Heart left ventricle (tissue), 16 donors: ENCODE measurements around the gene WDR37. TPM values are rescaled to one million over a fixed set of nuclear protein-coding genes. Genes with fewer than 3 reads are reported as not detected.

Source experiments
- ATAC-seq, 4 donors: fragments of 200-7000 bp; cut with Tn5 transposase; one replicate each; pipeline ENCODE4 v1.9.1; 2020 to 2022; ENCODE audit warnings: moderate library complexity in 4 of 4, mild to moderate bottlenecking in 3 of 4, moderate number of reproducible peaks in 1 of 4
- DNase-seq, 5 donors: peaks; one replicate each; pipeline ENCODE4 v3.0.0-alpha.2; 2020
- H3K27ac ChIP-seq, 12 donors: fragments of 200-600 bp; sonication (generic) in 4 of 12; one replicate each; pipeline versions ENCODE4 v1.5.0 to v1.8.0; 2016 to 2022; ENCODE audit warnings: mild to moderate bottlenecking in 2 of 12
- H3K27me3 ChIP-seq, 9 donors: fragments of 200-600 bp; sonication (generic) in 2 of 9; one replicate each; pipeline versions ENCODE4 v1.5.1 to v1.8.0; 2016 to 2022; ENCODE audit warnings: mild to moderate bottlenecking in 3 of 9
- H3K36me3 ChIP-seq, 9 donors: fragments of 200-600 bp; sonication (generic) in 2 of 9; one replicate each; pipeline versions ENCODE4 v1.5.0 to v1.8.0; 2018 to 2022; ENCODE audit warnings: mild to moderate bottlenecking in 2 of 9
- H3K4me1 ChIP-seq, 12 donors: fragments of 200-600 bp; sonication (generic) in 4 of 12; one replicate each; pipeline versions ENCODE4 v1.5.0 to v1.8.0; 2016 to 2022; ENCODE audit warnings: mild to moderate bottlenecking in 3 of 12
- H3K4me3 ChIP-seq, 12 donors: fragments of 200-600 bp; sonication (generic) in 4 of 12; one replicate each; pipeline versions ENCODE4 v1.5.0 to v1.8.0; 2017 to 2022; ENCODE audit warnings: mild to moderate bottlenecking in 9 of 12, moderate library complexity in 4 of 12
- H3K9me3 ChIP-seq, 12 donors: fragments of 200-600 bp; sonication (generic) in 4 of 12; one replicate each; pipeline versions ENCODE4 v1.5.0 to v1.8.0; 2016 to 2022; ENCODE audit warnings: mild to moderate bottlenecking in 1 of 12
- CTCF ChIP-seq, 12 donors: fragments of 200-600 bp; sonication (generic) in 4 of 12; IDR thresholded peaks; one replicate each; pipeline versions ENCODE4 v1.5.0 to v1.8.0; 2018 to 2022; ENCODE audit warnings: antibody characterized with exemption in 12 of 12, mild to moderate bottlenecking in 5 of 12
- POLR2A ChIP-seq, 2 donors: fragments of 450-650 bp; IDR thresholded peaks; one replicate each; pipeline ENCODE4 v1.6.1; 2017; ENCODE audit warnings: antibody characterized with exemption in 2 of 2, mild to moderate bottlenecking in 2 of 2, moderate library complexity in 2 of 2
- WGBS, 4 donors: extraction: QIAGEN DNeasy Blood & Tissue Kit in 2 of 4; methylation state at CpG; one replicate each; pipeline versions ENCODE4 v1.1.5 to v1.1.7; 2013 to 2018; 5-methylcytosine and 5-hydroxymethylcytosine counted together
- intact Hi-C, 10 donors: fragments of 100-400 bp; cut with DNase I; formaldehyde crosslinking; loops; one replicate each; pipeline versions ENCODE4 v1.11.1 to v1.14.2; 2022
- polyA plus RNA-seq, 2 donors: library from polyadenylated mRNA; stranded (reverse); fragments of 200-250 nt; gene quantifications; one replicate each; pipeline ENCODE4 v1.2.3, GENCODE V29; 2013
- total RNA-seq, 9 donors: library from RNA; depleted of rRNA in 2 of 9; stranded (reverse); fragments of >200 nt in 2 of 9; fragmentation: NEBNext Ultra II Directional in 3 of 9; extraction: Animal tissue kit (Norgen Biotek cat#: 25700) in 3 of 9; gene quantifications; one replicate each; pipeline versions ENCODE4 v1.1.0 to v1.2.4, GENCODE V29; 2016 to 2023
- donor health status: ischemic (EF 13 %, LVEDD 7.1; RV severe dilation, severe dysfunction).
- donor health status: healthy with polysubstance abuse.
- donor health status: DM: no; HTN: yes; CAD: no.
- donor health status: DM: no; HTN: no; CAD: no.
- donor health status: ischemic (EF 25% LVEDD 6.9; RV normal size, moderate dysfunction).
- donor health status: ischemic (EF 25% LVEDD 5.7; RV mildly dilated, moderate dysfunction).
- donor health status: healthy.
- donor health status: DM: yes; HTN: yes; CAD: no.
- donor health status: ischemic (EF 35%, LVEDD 5.7; RV mildly dilated, moderate dysfunction).
- donor health status: nonischemic (EF 11% LVEDD 7.7; RV severe dilation, severe dysfunction).
- donor health status: DM: yes; HTN: yes; CAD: no.
- donor health status: PGD.
- donor health status: ischemic (EF 29% LVEDD 5.4; RV normal size, mild dysfunction).
- donor health status: nonischemic (EF 23%, LVEDD 6.1; RV moderate dilation, normal function).

Gene WDR37
- total and polyA plus RNA-seq, 11 donors = 8.4 to 43.3 (median 26.3) TPM

GRCh38 chr10:1054684-1055083 lies 1.5 kb upstream of the WDR37 start:
- 44 to 65% (median 58%) methylated on average over 6 of the region's 6 CpGs for WGBS, 4 donors
- DNase-seq (no peak), ATAC-seq (no peak)
- H3K27me3 ChIP-seq = no peaks in the 10 kb centered on the region
- H3K4me1 ChIP-seq = peaks cover 0 to 68% (median 43%) of the 10 kb centered on the region in 12 donors
- H3K27ac ChIP-seq = peak overlapping the region in 3 of 12 donors; percentile 0 to 100 (median 98)
- H3K36me3 ChIP-seq = peaks cover 0 to 49% (median 31%) of the 10 kb centered on the region in 9 donors
- peak overlapping the region in 7 of 12 donors; percentile 79 to 97 (median 93) for H3K4me3 ChIP-seq
- intact Hi-C loops = loop anchor here in 4 of 10 donors (5.0 kb wide), 2 partner anchors 67 to 122 kb away; partner anchors contain the start of genes GTPBP4 (in 2 of the 4) and LARP4B (in 2 of the 4)
- TF ChIP-seq POLR2A (IDR thresholded peaks at IDR 0.05) = no peak
- no peak for TF ChIP-seq CTCF (IDR thresholded peaks at IDR 0.05)
- no peaks in the 10 kb centered on the region for H3K9me3 ChIP-seq

- peak overlapping the region; percentile 68 to 99 (median 92) for H3K4me3 ChIP-seq
- H3K36me3 ChIP-seq = peaks cover 0 to 35% (median 20%) of the 10 kb centered on the region in 9 donors
- WGBS, 4 donors = 0 to 1% (median 1%) methylated on average over 26 of the region's 26 CpGs
- H3K9me3 ChIP-seq = no peaks in the 10 kb centered on the region
- H3K27ac ChIP-seq = peak overlapping the region; percentile 37 to 100 (median 98)
- ATAC-seq (peak; percentile 5 to 47 (median 14)), DNase-seq (no peak)
- H3K4me1 ChIP-seq = peaks cover 0 to 74% (median 43%) of the 10 kb centered on the region in 12 donors
- TF ChIP-seq POLR2A (IDR thresholded peaks at IDR 0.05) = no peak
- TF ChIP-seq CTCF (IDR thresholded peaks at IDR 0.05) = no peak
- intact Hi-C loops = loop anchor here in 2 of 10 donors (5.0 kb wide), 2 partner anchors 70 to 125 kb away; partner anchors contain the start of genes GTPBP4 (in 1 of the 2) and LARP4B (in 1 of the 2)
- no peaks in the 10 kb centered on the region for H3K27me3 ChIP-seq
Observed at GRCh38 chr10:1057106-1057657, 997 bp downstream of the WDR37 start.

GRCh38 chr10:1058017-1058416 lies 1.8 kb downstream of the WDR37 start:
- H3K27me3 ChIP-seq = no peaks in the 10 kb centered on the region
- peaks cover 0 to 28% (median 11%) of the 10 kb centered on the region in 9 donors for H3K36me3 ChIP-seq
- ATAC-seq = peak; percentile 44 to 77 (median 70)
- peak overlapping the region in 10 of 12 donors; percentile 68 to 99 (median 93) for H3K4me3 ChIP-seq
- H3K4me1 ChIP-seq = peaks cover 0 to 81% (median 48%) of the 10 kb centered on the region in 12 donors
- TF ChIP-seq CTCF (IDR thresholded peaks at IDR 0.05) (no peak), POLR2A (IDR thresholded peaks at IDR 0.05) (no peak)
- no peaks in the 10 kb centered on the region for H3K9me3 ChIP-seq
- H3K27ac ChIP-seq = peak overlapping the region; percentile 37 to 100 (median 98)
- peak in 3 of 5 donors; percentile 40 to 75 (median 61) for DNase-seq
- intact Hi-C loops = loop anchor here in 2 of 10 donors (5.0 kb wide), 2 partner anchors 71 to 126 kb away; partner anchors contain the start of genes GTPBP4 (in 1 of the 2) and LARP4B (in 1 of the 2)
- WGBS, 4 donors = 38 to 48% (median 42%) methylated on average over 7 of the region's 7 CpGs

- intact Hi-C loops = loop anchor here in 2 of 10 donors (5.0 kb wide), 2 partner anchors 73 to 128 kb away; partner anchors contain the start of genes GTPBP4 (in 1 of the 2) and LARP4B (in 1 of the 2)
- no peak overlapping the region for H3K27ac ChIP-seq
- DNase-seq (no peak), ATAC-seq (no peak)
- 90 to 96% (median 92%) methylated on average over 8 of the region's 8 CpGs for WGBS, 4 donors
- H3K4me1 ChIP-seq = peaks cover 0 to 74% (median 44%) of the 10 kb centered on the region in 12 donors
- TF ChIP-seq POLR2A (IDR thresholded peaks at IDR 0.05) = no peak
- TF ChIP-seq CTCF (IDR thresholded peaks at IDR 0.05) = no peak
- H3K36me3 ChIP-seq = peaks cover 0 to 24% (median 6%) of the 10 kb centered on the region in 9 donors
- no peaks in the 10 kb centered on the region for H3K9me3 ChIP-seq
- no peaks in the 10 kb centered on the region for H3K27me3 ChIP-seq
- no peak overlapping the region for H3K4me3 ChIP-seq
Observed at GRCh38 chr10:1059902-1060301, 3.7 kb downstream of the WDR37 start.
